Kidney (tissue), 14 donors: ENCODE data around the gene RRP1. TPM values are rescaled to one million over a fixed set of nuclear protein-coding genes. Genes with fewer than 3 reads are reported as not detected.
A peak's percentile ranks its signal among the peaks of the same experiment; 100 is the strongest.

Source experiments
- DNase-seq, 5 donors: peaks; one replicate each; pipeline ENCODE4 v3.0.0-alpha.2; 2013 to 2020
- FAIRE-seq: peaks from 2 replicates; lab custom pipeline; 2012; peaks lifted over from hg19 to GRCh38; lab: Jason Lieb, UNC
- H3K27ac ChIP-seq, 2 donors: one replicate each; pipeline ENCODE4 v1.7.0; 2013; ENCODE audit warnings: low read depth in 2 of 2, low read length in 2 of 2, inconsistent platforms in 1 of 2
- H3K27me3 ChIP-seq: one replicate; pipeline ENCODE4 v1.7.1; 2013; ENCODE audit warnings: low read length, inconsistent platforms; ENCODE audit not compliant: control insufficient read depth, insufficient read depth
- H3K36me3 ChIP-seq, 3 donors: one replicate each; pipeline versions ENCODE4 v1.7.0 to v1.7.1; 2013; ENCODE audit warnings: low read length in 3 of 3, control low read depth in 1 of 3, inconsistent platforms in 1 of 3; ENCODE audit not compliant: insufficient read depth in 3 of 3, control insufficient read depth in 2 of 3
- H3K4me1 ChIP-seq, 3 donors: one replicate each; pipeline versions ENCODE4 v1.7.0 to v1.7.1; 2013; ENCODE audit warnings: low read length in 3 of 3, inconsistent platforms in 1 of 3, low read depth in 1 of 3; ENCODE audit not compliant: control insufficient read depth in 2 of 3, insufficient read depth in 2 of 3
- H3K4me3 ChIP-seq, 3 donors: one replicate each; pipeline versions ENCODE4 v1.7.0 to v1.8.1; 2013; ENCODE audit warnings: low read length in 3 of 3, control low read depth in 1 of 3, inconsistent platforms in 1 of 3
- H3K9ac ChIP-seq, 3 donors: one replicate each; pipeline versions ENCODE4 v1.7.0 to v1.7.1; 2013; ENCODE audit warnings: low read length in 3 of 3, control low read depth in 1 of 3, inconsistent platforms in 1 of 3
- H3K9me3 ChIP-seq, 3 donors: one replicate each; pipeline versions ENCODE4 v1.7.0 to v1.7.1; 2013; ENCODE audit warnings: low read length in 3 of 3, control low read depth in 1 of 3, inconsistent platforms in 1 of 3; ENCODE audit not compliant: control insufficient read depth in 2 of 3, insufficient read depth in 1 of 3
- intact Hi-C: fragments of 100-400 bp; cut with DNase I; formaldehyde crosslinking; loops from one replicate; pipeline ENCODE4 v1.11.1; 2022
- polyA plus RNA-seq: library from polyadenylated mRNA; stranded (reverse); fragments of 350-450 nt; fragmentation: Illumina TruSeq; extraction: RNeasy Lipid Tissue Mini Kit (QIAGEN cat#74804); gene quantifications from one replicate; pipeline ENCODE4 v1.2.3, GENCODE V29; 2014; ENCODE audit warnings: low read depth, low replicate concordance; ENCODE audit not compliant: insufficient read depth
- total RNA-seq: library from RNA; stranded (reverse); fragmentation: NEBNext Ultra II Directional; extraction: Animal tissue kit (Norgen Biotek cat#: 25700); gene quantifications from one replicate; pipeline ENCODE4 v1.2.1, GENCODE V29; 2021
- TF ChIP-seq, protein P1 (sequence below): IDR thresholded peaks from 3 replicates; pipeline ENCODE4 v1.5.1; 2012; ENCODE audit warnings: mild to moderate bottlenecking, moderate library complexity, borderline replicate concordance; ENCODE audit not compliant: insufficient read depth; ENCODE audit errors: extremely low read depth
- donor health status: control.
- donor health status: control.
- donor health status: control.
- donor health status: control.
- donor health status: control.
- donor health status: DM: yes; HTN: yes; CAD: no.
- donor health status: Normal renal cell carcinoma (clear cell type).

Gene RRP1
- total and polyA plus RNA-seq, 2 donors from 2014 or later: 12.9 to 18.7 TPM

DNA sequence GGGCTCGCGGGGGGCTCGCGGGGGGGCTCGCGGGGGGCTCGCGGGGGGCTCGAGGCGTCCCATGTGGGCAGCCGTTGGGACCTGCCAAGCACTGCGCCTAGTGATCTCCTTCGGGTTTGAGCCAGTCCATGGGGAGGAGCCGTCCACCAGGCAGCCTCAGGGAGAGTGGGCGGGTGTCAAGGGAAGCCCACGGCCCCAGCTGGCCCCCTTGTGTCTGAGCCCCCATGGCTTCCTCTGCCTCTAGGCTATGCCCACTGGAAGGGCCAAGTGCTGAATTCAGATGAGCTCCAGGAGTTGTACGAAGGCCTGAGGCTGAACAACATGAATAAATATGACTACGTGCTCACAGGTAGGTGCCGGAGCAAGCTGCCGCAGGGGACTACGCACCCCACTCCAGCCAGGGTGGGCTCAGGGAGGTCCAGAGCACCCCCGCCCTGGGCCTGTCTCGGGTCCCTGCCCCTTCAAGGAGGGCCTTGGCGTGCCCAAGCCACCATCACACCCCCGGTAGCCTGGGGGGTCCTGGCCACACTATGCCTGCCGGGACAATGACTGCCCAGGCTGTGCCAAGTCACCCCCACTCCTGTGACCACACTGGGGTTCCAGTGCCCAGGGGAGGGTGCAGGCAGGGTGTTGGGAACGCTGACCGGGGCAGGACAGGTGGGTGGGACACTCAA is 47.8 kb upstream of the RRP1 start:
- intact Hi-C loops: no loop called here
- TF ChIP-seq, protein P1, sequence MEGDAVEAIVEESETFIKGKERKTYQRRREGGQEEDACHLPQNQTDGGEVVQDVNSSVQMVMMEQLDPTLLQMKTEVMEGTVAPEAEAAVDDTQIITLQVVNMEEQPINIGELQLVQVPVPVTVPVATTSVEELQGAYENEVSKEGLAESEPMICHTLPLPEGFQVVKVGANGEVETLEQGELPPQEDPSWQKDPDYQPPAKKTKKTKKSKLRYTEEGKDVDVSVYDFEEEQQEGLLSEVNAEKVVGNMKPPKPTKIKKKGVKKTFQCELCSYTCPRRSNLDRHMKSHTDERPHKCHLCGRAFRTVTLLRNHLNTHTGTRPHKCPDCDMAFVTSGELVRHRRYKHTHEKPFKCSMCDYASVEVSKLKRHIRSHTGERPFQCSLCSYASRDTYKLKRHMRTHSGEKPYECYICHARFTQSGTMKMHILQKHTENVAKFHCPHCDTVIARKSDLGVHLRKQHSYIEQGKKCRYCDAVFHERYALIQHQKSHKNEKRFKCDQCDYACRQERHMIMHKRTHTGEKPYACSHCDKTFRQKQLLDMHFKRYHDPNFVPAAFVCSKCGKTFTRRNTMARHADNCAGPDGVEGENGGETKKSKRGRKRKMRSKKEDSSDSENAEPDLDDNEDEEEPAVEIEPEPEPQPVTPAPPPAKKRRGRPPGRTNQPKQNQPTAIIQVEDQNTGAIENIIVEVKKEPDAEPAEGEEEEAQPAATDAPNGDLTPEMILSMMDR: no peak
- Histone ChIP-seq H3K27me3 (no peaks in the 10 kb centered on the region), H3K4me3 (no peak overlapping the region), H3K9me3 (no peaks in the 10 kb centered on the region), H3K27ac (no peak overlapping the region), H3K36me3 (peaks cover 5 to 27% (median 14%) of the 10 kb centered on the region in 3 donors), H3K9ac (no peak overlapping the region), H3K4me1 (peaks cover 2 to 20% (median 12%) of the 10 kb centered on the region in 3 donors)
- no peak for FAIRE-seq
- peak in 2 of 5 donors; percentile 48 for DNase-seq

GRCh38 chr21:43743947-43744346 is 45.4 kb upstream of the RRP1 start:
- no peaks in the 10 kb centered on the region for H3K9me3 ChIP-seq
- FAIRE-seq (no peak), DNase-seq (no peak)
- no peak overlapping the region for H3K4me3 ChIP-seq
- intact Hi-C loops: no loop called here
- no peak overlapping the region for H3K27ac ChIP-seq
- no peaks in the 10 kb centered on the region for H3K27me3 ChIP-seq
- no peak overlapping the region for H3K9ac ChIP-seq
- TF ChIP-seq, protein P1: no peak
- peaks cover 0 to 3% (median 0%) of the 10 kb centered on the region in 3 donors for H3K4me1 ChIP-seq
- peaks cover 5 to 39% (median 14%) of the 10 kb centered on the region in 3 donors for H3K36me3 ChIP-seq

DNA sequence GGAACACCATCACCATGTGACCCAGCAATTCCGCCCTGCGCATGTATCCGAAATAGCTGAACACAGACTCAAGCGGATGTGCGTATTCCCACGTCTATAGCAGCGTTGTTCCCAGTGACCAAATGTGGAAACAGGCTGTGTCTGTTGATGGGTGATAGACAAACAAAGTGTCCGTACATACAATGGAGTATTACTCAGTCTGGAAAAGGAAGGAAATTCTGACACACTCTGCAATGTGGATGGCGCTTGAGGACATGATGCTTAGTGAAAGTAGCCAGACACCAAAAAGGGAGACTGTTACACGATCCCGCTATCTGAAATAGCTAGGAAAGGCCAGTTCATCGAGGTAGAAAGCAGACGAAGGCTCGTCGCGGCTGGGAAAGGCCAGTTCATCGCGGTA is 44.7 kb upstream of the RRP1 start:
- peaks cover 0 to 3% (median 0%) of the 10 kb centered on the region in 3 donors for H3K4me1 ChIP-seq
- no peaks in the 10 kb centered on the region for H3K27me3 ChIP-seq
- intact Hi-C loops: no loop called here
- H3K36me3 ChIP-seq: peaks cover 5 to 40% (median 16%) of the 10 kb centered on the region in 3 donors
- no peak overlapping the region for H3K27ac ChIP-seq
- FAIRE-seq (no peak), DNase-seq (no peak)
- no peak overlapping the region for H3K4me3 ChIP-seq
- TF ChIP-seq, protein P1: no peak
- no peak overlapping the region for H3K9ac ChIP-seq
- H3K9me3 ChIP-seq: no peaks in the 10 kb centered on the region
